AML-193 (cell line): Measurements from ENCODE around the gene ZACN.

Experiments
- DNase-seq, 2 experiments: peaks; one replicate each; lab custom pipeline; 2025; lab: John Stamatoyannopoulos, UW

ZACN gene

GRCh38 chr17:76131692-76132573 is 53.0 kb downstream of the ZACN start:
- DNase-seq: no peak
